Type B pancreatic cell (in vitro differentiated cells): ENCODE measurements around the gene SLC25A28. TPM values are rescaled to one million over a fixed set of nuclear protein-coding genes. Genes with fewer than 3 reads are reported as not detected.

Experiments
- DNase-seq: peaks from one replicate; pipeline ENCODE4 v3.0.0; 2021; ENCODE audit warnings: mixed read lengths; ENCODE audit not compliant: unreplicated experiment; ENCODE audit errors: extremely low spot score
- H3K27ac Mint-ChIP-seq: 2 replicates; pipeline ENCODE4 v1.8.0; 2021; ENCODE audit warnings: mild to moderate bottlenecking, mixed read lengths
- H3K27me3 Mint-ChIP-seq: 2 replicates; pipeline ENCODE4 v1.8.0; 2021; ENCODE audit warnings: mixed read lengths
- H3K36me3 Mint-ChIP-seq: 2 replicates; pipeline ENCODE4 v1.8.0; 2021; ENCODE audit warnings: mixed read lengths
- H3K4me1 Mint-ChIP-seq: one replicate; pipeline ENCODE4 v1.8.0; 2021; ENCODE audit warnings: mixed read lengths; ENCODE audit not compliant: unreplicated experiment
- H3K4me3 Mint-ChIP-seq: 2 replicates; pipeline ENCODE4 v1.8.0; 2021; ENCODE audit warnings: mild to moderate bottlenecking, mixed read lengths
- H3K9me3 Mint-ChIP-seq: 2 replicates; pipeline ENCODE4 v1.8.0; 2021; ENCODE audit warnings: mixed read lengths
- CTCF ChIP-seq: fragments of 200-600 bp; sonication (generic); conservative IDR thresholded peaks from 2 replicates; pipeline ENCODE4 v1.5.0; 2021; ENCODE audit warnings: antibody characterized with exemption, mild to moderate bottlenecking
- long read RNA-seq: library from polyadenylated mRNA; unstranded; transcript quantifications from one replicate; pipeline ENCODE4 v2.0.0, GENCODE V29; 2020
- total RNA-seq: library from RNA; stranded (reverse); gene quantifications from 2 replicates; pipeline ENCODE4 v1.2.1, GENCODE V29; 2021; ENCODE audit warnings: low replicate concordance

Gene SLC25A28
- 29.5 and 33.9 TPM in 2 replicates for total RNA-seq
- long read RNA-seq, partial matches to known transcripts: 0 of 1 reads
- long read RNA-seq, other reads (novel, unspliced or antisense): 1 of 1 reads

GRCh38 chr10:99619851-99620710, at the start of gene SLC25A28:
Gene SLC25A28 (minus strand): TSS chr10:99620439. CDS start chr10:99620335, 104 bp downstream.
- Mint-ChIP-seq H3K36me3 (no peaks in the 10 kb centered on the region), H3K27ac (peak within 1 kb of the TSS; percentile 97), H3K27me3 (no peaks in the 10 kb centered on the region), H3K4me3 (peak within 1 kb of the TSS; percentile 91), H3K9me3 (no peaks in the 10 kb centered on the region), H3K4me1 (peaks cover 33% of the 10 kb centered on the region)
- no peak for TF ChIP-seq CTCF
- DNase-seq: peak; percentile 93

- peaks cover 16% of the 10 kb centered on the region for H3K36me3 Mint-ChIP-seq
- peak overlapping the region; percentile 63 for H3K27ac Mint-ChIP-seq
- no peak for DNase-seq
- no peaks in the 10 kb centered on the region for H3K27me3 Mint-ChIP-seq
- H3K9me3 Mint-ChIP-seq: no peaks in the 10 kb centered on the region
- no peak overlapping the region for H3K4me3 Mint-ChIP-seq
- no peaks in the 10 kb centered on the region for H3K4me1 Mint-ChIP-seq
- TF ChIP-seq CTCF: no peak
These were observed 47.0 kb upstream of the SLC25A28 start for GRCh38 chr10:99667108-99667751.

- Mint-ChIP-seq H3K4me3 (no peak overlapping the region), H3K27ac (no peak overlapping the region), H3K36me3 (peaks cover 21% of the 10 kb centered on the region), H3K9me3 (no peaks in the 10 kb centered on the region), H3K4me1 (peaks cover 7% of the 10 kb centered on the region), H3K27me3 (no peaks in the 10 kb centered on the region)
- DNase-seq: no peak
- no peak for TF ChIP-seq CTCF
These were observed 45.1 kb upstream of the SLC25A28 start for GRCh38 chr10:99665304-99665703.

- Mint-ChIP-seq H3K27ac (no peak overlapping the region), H3K36me3 (peaks cover 12% of the 10 kb centered on the region), H3K27me3 (peaks cover 18% of the 10 kb centered on the region), H3K4me3 (peak overlapping the region; percentile 36), H3K4me1 (peaks cover 21% of the 10 kb centered on the region), H3K9me3 (no peaks in the 10 kb centered on the region)
- no peak for TF ChIP-seq CTCF
- no peak for DNase-seq
These were observed 41.1 kb upstream of the SLC25A28 start for GRCh38 chr10:99661377-99661763.

GRCh38 chr10:99660662-99661376, 40.6 kb upstream of the SLC25A28 start:
- no peak for TF ChIP-seq CTCF

More at GRCh38 chr10:99660662-99661376, 40.6 kb upstream of the SLC25A28 start:
- peaks cover 21% of the 10 kb centered on the region for H3K4me1 Mint-ChIP-seq
- H3K36me3 Mint-ChIP-seq: peaks cover 12% of the 10 kb centered on the region
- peaks cover 24% of the 10 kb centered on the region for H3K27me3 Mint-ChIP-seq
- no peaks in the 10 kb centered on the region for H3K9me3 Mint-ChIP-seq
- DNase-seq: no peak
- peak overlapping the region; percentile 36 for H3K4me3 Mint-ChIP-seq
- H3K27ac Mint-ChIP-seq: no peak overlapping the region
